Loucy (cell line): Measurements from ENCODE around the gene PMFBP1.
A peak's percentile ranks its signal among the peaks of the same experiment; 100 is the strongest.

Source experiments
- H2AFZ ChIP-seq: fragments of 200-600 bp; sonication (generic); 2 replicates; pipeline ENCODE4 v1.6.0; 2016; ENCODE audit warnings: antibody characterized with exemption, mild to moderate bottlenecking, low read length, moderate library complexity
- H3F3A ChIP-seq: fragments of 200-600 bp; 2 replicates; pipeline ENCODE4 v1.6.0; 2016; ENCODE audit warnings: antibody characterized with exemption, low read depth, mild to moderate bottlenecking
- H3K27me3 ChIP-seq: fragments of 200-600 bp; sonication (generic); 2 replicates; pipeline ENCODE4 v1.6.1; 2014; ENCODE audit warnings: low read length, mild to moderate bottlenecking; ENCODE audit not compliant: insufficient read depth, poor library complexity, severe bottlenecking
- H3K36me3 ChIP-seq: fragments of 200-600 bp; sonication (generic); 2 replicates; pipeline ENCODE4 v1.6.1; 2016; ENCODE audit warnings: low read length; ENCODE audit not compliant: insufficient read depth
- H3K4me1 ChIP-seq: fragments of 200-600 bp; sonication (generic); 2 replicates; pipeline ENCODE4 v1.5.1; 2014; ENCODE audit warnings: low read length, mild to moderate bottlenecking; ENCODE audit not compliant: insufficient read depth, poor library complexity, severe bottlenecking
- H3K4me2 ChIP-seq: fragments of 200-600 bp; sonication (generic); 2 replicates; pipeline ENCODE4 v1.6.0; 2014; ENCODE audit warnings: antibody characterized with exemption, low read length, low read depth, mild to moderate bottlenecking; ENCODE audit not compliant: poor library complexity, severe bottlenecking
- H3K4me3 ChIP-seq: fragments of 200-600 bp; sonication (generic); 2 replicates; pipeline ENCODE4 v1.5.1; 2014; ENCODE audit warnings: low read length, mild to moderate bottlenecking, mixed read lengths; ENCODE audit not compliant: poor library complexity, severe bottlenecking
- H3K79me2 ChIP-seq: fragments of 200-600 bp; sonication (generic); 2 replicates; pipeline ENCODE4 v1.6.1; 2014; ENCODE audit warnings: low read length; ENCODE audit not compliant: insufficient read depth
- H3K9ac ChIP-seq: fragments of 200-600 bp; sonication (generic); 2 replicates; pipeline ENCODE4 v1.6.0; 2014; ENCODE audit warnings: mild to moderate bottlenecking, low read depth, low read length, moderate library complexity; ENCODE audit not compliant: poor library complexity, severe bottlenecking
- H3K9me2 ChIP-seq: fragments of 200-600 bp; sonication (generic); replicated peaks from 2 replicates; pipeline ENCODE4 v1.6.1; 2016; ENCODE audit warnings: low read depth, low read length, mixed read lengths
- H3K9me3 ChIP-seq: fragments of 200-600 bp; sonication (generic); 2 replicates; pipeline ENCODE4 v1.6.1; 2014; ENCODE audit warnings: mild to moderate bottlenecking, antibody characterized with exemption, low read length, low read depth; ENCODE audit not compliant: insufficient read depth
- H4K20me1 ChIP-seq: fragments of 200-600 bp; sonication (generic); 2 replicates; pipeline ENCODE4 v1.6.0; 2014; ENCODE audit warnings: antibody characterized with exemption, low read length, mild to moderate bottlenecking; ENCODE audit not compliant: insufficient read depth, poor library complexity, severe bottlenecking
- CTCF ChIP-seq: fragments of 200-600 bp; sonication (generic); conservative IDR thresholded peaks from 2 replicates; pipeline ENCODE4 v1.5.1; 2014; ENCODE audit warnings: mild to moderate bottlenecking, antibody characterized with exemption, low read length
- EZH2phosphoT487 ChIP-seq: fragments of 200-600 bp; IDR thresholded peaks from 2 replicates; pipeline ENCODE4 v1.6.1; 2018; ENCODE audit warnings: antibody characterized with exemption, mild to moderate bottlenecking, moderate library complexity, borderline replicate concordance

PMFBP1 gene

GRCh38 chr16:72149676-72150464 lies 22.1 kb downstream of the PMFBP1 start:
- H3K4me2 ChIP-seq, result no peak overlapping the region

GRCh38 chr16:72142476-72142875 lies 29.5 kb downstream of the PMFBP1 start:
- TF ChIP-seq CTCF (no peak), EZH2phosphoT487 (no peak)
- H3K4me1 ChIP-seq, result no peaks in the 10 kb centered on the region
- H3K9ac ChIP-seq, result no peak overlapping the region
- H2AFZ ChIP-seq, result no peak overlapping the region
- H3K4me2 ChIP-seq, result no peak overlapping the region
- no peaks in the 10 kb centered on the region for H3F3A ChIP-seq
- no peaks in the 10 kb centered on the region for H3K79me2 ChIP-seq
- H3K36me3 ChIP-seq, result no peaks in the 10 kb centered on the region
- H3K9me3 ChIP-seq, result no peaks in the 10 kb centered on the region
- no peaks in the 10 kb centered on the region for H3K27me3 ChIP-seq
- no peaks in the 10 kb centered on the region for H4K20me1 ChIP-seq
- H3K4me3 ChIP-seq, result no peak overlapping the region
- no peaks in the 10 kb centered on the region for H3K9me2 ChIP-seq

More at GRCh38 chr16:72149676-72150464, 22.1 kb downstream of the PMFBP1 start:
- H3K9me2 ChIP-seq, result no peaks in the 10 kb centered on the region
- H3K9ac ChIP-seq, result no peak overlapping the region
- H2AFZ ChIP-seq, result no peak overlapping the region
- H3K36me3 ChIP-seq, result no peaks in the 10 kb centered on the region
- no peaks in the 10 kb centered on the region for H3K27me3 ChIP-seq
- no peaks in the 10 kb centered on the region for H3K9me3 ChIP-seq
- H4K20me1 ChIP-seq, result no peaks in the 10 kb centered on the region
- no peaks in the 10 kb centered on the region for H3K4me1 ChIP-seq
- H3K79me2 ChIP-seq, result no peaks in the 10 kb centered on the region
- no peak for TF ChIP-seq EZH2phosphoT487
- peak; percentile 28 for TF ChIP-seq CTCF
- H3K4me3 ChIP-seq, result no peak overlapping the region
- no peaks in the 10 kb centered on the region for H3F3A ChIP-seq

- H4K20me1 ChIP-seq, result no peaks in the 10 kb centered on the region
- no peaks in the 10 kb centered on the region for H3F3A ChIP-seq
- no peak overlapping the region for H3K9ac ChIP-seq
- no peaks in the 10 kb centered on the region for H3K9me2 ChIP-seq
- no peak overlapping the region for H3K4me2 ChIP-seq
- H2AFZ ChIP-seq, result no peak overlapping the region
- TF ChIP-seq EZH2phosphoT487 (no peak), CTCF (no peak)
- H3K9me3 ChIP-seq, result no peaks in the 10 kb centered on the region
- H3K4me1 ChIP-seq, result no peaks in the 10 kb centered on the region
- no peaks in the 10 kb centered on the region for H3K36me3 ChIP-seq
- H3K27me3 ChIP-seq, result no peaks in the 10 kb centered on the region
- no peaks in the 10 kb centered on the region for H3K79me2 ChIP-seq
- no peak overlapping the region for H3K4me3 ChIP-seq
These were observed 32.0 kb downstream of the PMFBP1 start for GRCh38 chr16:72139908-72140307.
